H1 (cell line): ENCODE data around the gene KIF2C. TPM values are rescaled to one million over a fixed set of nuclear protein-coding genes. Genes with fewer than 3 reads are reported as not detected.
"Not testable (repeated sequence)": the region's sequence is repeated elsewhere in the genome, so short reads cannot be mapped to it uniquely, and the experiment has no call there.

Experiments used
- CTCF ChIA-PET: fragments of 300-600 bp; sonication (Branson Sonifier 250); formaldehyde crosslinking; loops from one replicate; lab custom pipeline; 2021; ENCODE audit not compliant: partially characterized antibody; lab: Charles Lee
- POLR2A ChIA-PET: fragments of 300-600 bp; sonication (Branson Sonifier 250); formaldehyde crosslinking; loops from one replicate; lab custom pipeline; 2021; ENCODE audit warnings: inconsistent platforms; ENCODE audit not compliant: partially characterized antibody; lab: Charles Lee
- DNase-seq, 2 experiments: peaks; one replicate each; pipeline versions ENCODE4 v3.0.0 to v3.0.0-alpha.2; 2010 to 2022; ENCODE audit warnings: low spot score in 2 of 2, low read depth in 1 of 2, mixed read lengths in 1 of 2
- FAIRE-seq: peaks from 2 replicates; lab custom pipeline; 2011; peaks lifted over from hg19 to GRCh38; lab: Jason Lieb, UNC
- H2AFZ ChIP-seq: 2 replicates; pipeline ENCODE4 v1.8.1; 2012; ENCODE audit warnings: low read length, inconsistent platforms
- H2AK5ac ChIP-seq: 2 replicates; pipeline ENCODE4 v1.6.1; 2013; ENCODE audit warnings: low read depth, low read length
- H2BK120ac ChIP-seq: replicated peaks from 2 replicates; pipeline ENCODE3; 2013; ENCODE audit warnings: low read depth, low read length, inconsistent platforms
- H2BK12ac ChIP-seq: 2 replicates; pipeline ENCODE4 v1.6.1; 2013; ENCODE audit warnings: low read depth, low read length
- H2BK15ac ChIP-seq: 2 replicates; pipeline ENCODE4 v1.6.1; 2013; ENCODE audit warnings: low read length
- H2BK20ac ChIP-seq: 2 replicates; pipeline ENCODE4 v1.6.1; 2013; ENCODE audit warnings: low read length
- H2BK5ac ChIP-seq: 2 replicates; pipeline ENCODE4 v1.6.1; 2013; ENCODE audit warnings: low read depth, low read length
- H3K14ac ChIP-seq: 2 replicates; pipeline ENCODE4 v1.6.1; 2013; ENCODE audit warnings: inconsistent platforms; ENCODE audit not compliant: insufficient read length
- H3K18ac ChIP-seq: 2 replicates; pipeline ENCODE4 v1.6.1; 2013; ENCODE audit warnings: low read length; ENCODE audit errors: extremely low read depth
- H3K23ac ChIP-seq: 2 replicates; pipeline ENCODE4 v1.6.1; 2013; ENCODE audit warnings: inconsistent platforms; ENCODE audit not compliant: insufficient read length
- H3K23me2 ChIP-seq: 2 replicates; pipeline ENCODE4 v1.6.1; 2013; ENCODE audit warnings: low read depth, low read length
- H3K27ac ChIP-seq: 2 replicates; pipeline ENCODE4 v1.6.1; 2011; ENCODE audit warnings: low read depth, low read length, inconsistent platforms
- H3K27me3 ChIP-seq, 4 experiments: replicated peaks in 1 of 4; 1 replicate in 1 of 4; 2 replicates in 3 of 4; pipeline versions ENCODE4 v1.6.1 to v1.8.1; 2011 to 2013; ENCODE audit warnings: low read length in 3 of 4, mild to moderate bottlenecking in 3 of 4, inconsistent platforms in 2 of 4, mixed read lengths in 2 of 4, moderate library complexity in 1 of 4; ENCODE audit not compliant: control insufficient read depth in 3 of 4, insufficient read depth in 3 of 4; ENCODE audit errors: extremely low read depth in 1 of 4
- H3K36me3 ChIP-seq, 4 experiments: 2 replicates each; pipeline versions ENCODE4 v1.6.1 to v1.8.1; 2011 to 2013; ENCODE audit warnings: mild to moderate bottlenecking in 4 of 4, low read length in 3 of 4, moderate library complexity in 2 of 4, control low read depth in 1 of 4, inconsistent platforms in 1 of 4; ENCODE audit not compliant: insufficient read depth in 4 of 4, control insufficient read depth in 2 of 4
- H3K4ac ChIP-seq: replicated peaks from 2 replicates; pipeline ENCODE3; 2013; ENCODE audit warnings: low read length, low read depth, mixed read lengths, inconsistent platforms; ENCODE audit not compliant: insufficient read length
- H3K4me1 ChIP-seq, 4 experiments: replicated peaks in 1 of 4; 1 replicate in 1 of 4; 2 replicates in 3 of 4; pipeline versions ENCODE4 v1.6.1 to v1.8.1; 2011 to 2013; ENCODE audit warnings: low read length in 3 of 4, inconsistent platforms in 2 of 4, mixed read lengths in 1 of 4; ENCODE audit not compliant: insufficient read depth in 4 of 4, control insufficient read depth in 3 of 4
- H3K4me2 ChIP-seq, 2 experiments: 2 replicates each; pipeline versions ENCODE4 v1.6.1 to v1.8.1; 2011 to 2013; ENCODE audit warnings: low read depth in 2 of 2, low read length in 2 of 2, control low read depth in 1 of 2, inconsistent platforms in 1 of 2, mild to moderate bottlenecking in 1 of 2; ENCODE audit not compliant: insufficient read depth in 1 of 2
- H3K4me3 ChIP-seq, 4 experiments: fragments of 200-600, 300-600 bp in 1 of 4; sonication (generic), shearing (Covaris generic), sonication (Bioruptor Twin) in 1 of 4; 2 replicates each; pipeline versions ENCODE4 v1.5.1 to v1.8.1; 2011 to 2016; ENCODE audit warnings: low read length in 4 of 4, low read depth in 3 of 4, control low read depth in 2 of 4, inconsistent platforms in 2 of 4, mild to moderate bottlenecking in 2 of 4, mixed read lengths in 1 of 4, moderate library complexity in 1 of 4; ENCODE audit not compliant: insufficient read depth in 2 of 4; ENCODE audit errors: extremely low read depth in 1 of 4
- H3K56ac ChIP-seq: replicated peaks from 2 replicates; pipeline ENCODE3; 2013; ENCODE audit warnings: low read depth, mild to moderate bottlenecking, mixed read lengths, low read length, inconsistent platforms; ENCODE audit not compliant: insufficient read length
- H3K79me1 ChIP-seq: 2 replicates; pipeline ENCODE4 v1.6.1; 2013; ENCODE audit warnings: low read depth, low read length, control low read depth
- H3K79me2 ChIP-seq, 2 experiments: 2 replicates each; pipeline versions ENCODE4 v1.6.1 to v1.8.1; 2012 to 2013; ENCODE audit warnings: low read length in 2 of 2, mild to moderate bottlenecking in 2 of 2, inconsistent platforms in 1 of 2; ENCODE audit not compliant: insufficient read depth in 2 of 2, control insufficient read depth in 1 of 2
- H3K9ac ChIP-seq, 4 experiments: replicated peaks in 1 of 4; 1 replicate in 1 of 4; 2 replicates in 3 of 4; pipeline versions ENCODE4 v1.6.1 to v1.8.1; 2011 to 2013; ENCODE audit warnings: low read depth in 3 of 4, low read length in 3 of 4, control low read depth in 2 of 4, mild to moderate bottlenecking in 2 of 4, moderate library complexity in 2 of 4, inconsistent platforms in 1 of 4; ENCODE audit errors: extremely low read depth in 1 of 4
- H3K9me3 ChIP-seq, 2 experiments: 2 replicates each; pipeline versions ENCODE4 v1.6.1 to v1.8.1; 2012 to 2013; ENCODE audit warnings: mild to moderate bottlenecking in 2 of 2, moderate library complexity in 2 of 2, control low read depth in 1 of 2, inconsistent platforms in 1 of 2, low read depth in 1 of 2, low read length in 1 of 2, mixed read lengths in 1 of 2; ENCODE audit not compliant: insufficient read depth in 2 of 2
- H4K20me1 ChIP-seq, 2 experiments: replicated peaks in 1 of 2; 2 replicates each; pipeline versions ENCODE3 to v1.8.1; 2011 to 2013; ENCODE audit warnings: inconsistent platforms in 2 of 2, low read length in 2 of 2, mild to moderate bottlenecking in 1 of 2; ENCODE audit not compliant: insufficient read depth in 2 of 2, control insufficient read depth in 1 of 2
- H4K5ac ChIP-seq: 2 replicates; pipeline ENCODE4 v1.6.1; 2013; ENCODE audit warnings: low read length, low read depth, mixed read lengths, inconsistent platforms; ENCODE audit not compliant: insufficient read length
- H4K8ac ChIP-seq: 2 replicates; pipeline ENCODE4 v1.8.0; 2013; ENCODE audit warnings: mild to moderate bottlenecking, moderate library complexity, low read length, inconsistent platforms; ENCODE audit not compliant: insufficient read depth; ENCODE audit errors: extremely low read depth
- H4K91ac ChIP-seq: replicated peaks from 2 replicates; pipeline ENCODE3; 2013; ENCODE audit warnings: low read length, mixed read lengths, inconsistent platforms; ENCODE audit not compliant: insufficient read length
- WGBS, 2 experiments: shearing (Covaris generic) in 1 of 2; methylation state at CpG; one replicate each; pipeline versions ENCODE4 v1.1.6 to v1.1.7; 2013 to 2015; ENCODE audit warnings: low lambda C conversion rate in 2 of 2, mixed read lengths in 2 of 2, inconsistent platforms in 1 of 2, low coverage in 1 of 2, missing lambda C conversion rate in 1 of 2; ENCODE audit not compliant: insufficient replicate concordance in 2 of 2, insufficient coverage in 1 of 2, insufficient read length in 1 of 2; ENCODE audit errors: extremely low coverage in 1 of 2, missing lambda C conversion rate in 1 of 2; 5-methylcytosine and 5-hydroxymethylcytosine counted together
- polyA plus RNA-seq, 7 experiments: library from polyadenylated mRNA; depleted of rRNA in 3 of 7; stranded (reverse) in 5 of 7; unstranded in 2 of 7; fragments of >200 nt in 5 of 7; fragments of 200-250 nt in 2 of 7; gene quantifications; 1 replicate in 5 of 7; 2 replicates in 1 of 7; 4 replicates in 1 of 7; pipeline versions ENCODE4 v1.2.1 to v1.2.3, GENCODE V29; 2011 to 2013; ENCODE audit warnings: missing spikeins in 2 of 7, mixed read lengths in 2 of 7
- total RNA-seq: library from RNA; stranded (reverse); fragmentation: NEBNext Ultra II Directional; extraction: Animal tissue kit (Norgen Biotek cat#: 25700); gene quantifications from 2 replicates; pipeline ENCODE4 v1.2.1, GENCODE V29; 2021

KIF2C gene
- total and polyA plus RNA-seq, 2 of the 8 experiments (the other 6 are each of a cell fraction or from before 2014, with no cell fraction given) = 41.8 to 68.1 TPM

GRCh38 chr1:44810762-44811105 is 71.1 kb downstream of the KIF2C start:
- H2BK15ac ChIP-seq = peak overlapping the region; percentile 92; the same call in 1 of the 2 replicates
- not testable (repeated sequence) for H3K9me3 ChIP-seq, H3K14ac ChIP-seq, H4K20me1 ChIP-seq, H3K23ac ChIP-seq, H2AFZ ChIP-seq, H3K56ac ChIP-seq, H3K27ac ChIP-seq, H3K79me2 ChIP-seq, H3K9ac ChIP-seq, H3K23me2 ChIP-seq, FAIRE-seq, H4K91ac ChIP-seq, H4K8ac ChIP-seq, H2BK5ac ChIP-seq, H3K36me3 ChIP-seq, H2AK5ac ChIP-seq, H3K4ac ChIP-seq, H3K4me2 ChIP-seq, H3K18ac ChIP-seq, H3K27me3 ChIP-seq, DNase-seq, H3K4me3 ChIP-seq, H3K79me1 ChIP-seq, H2BK120ac ChIP-seq, H4K5ac ChIP-seq, H2BK20ac ChIP-seq
- CTCF ChIA-PET = interaction anchor here (1.3 to 6.0 kb wide), 4 partner anchors 11 to 25 kb away, joined by 6 to 51 read pairs (median 10); partner anchors contain the start of gene PLK3
- H3K4me1 ChIP-seq = peaks cover 10 to 42% (median 34%) of the 10 kb centered on the region in 4 experiments
- peak overlapping the region; percentile 99 for H2BK12ac ChIP-seq
- POLR2A ChIA-PET = interaction anchor here (0.9 to 19.2 kb wide), 4 partner anchors 9 to 80 kb away, joined by 3 to 547 read pairs (median 24); partner anchors contain the start of genes PLK3 and RNU5D-1
- WGBS, 2 experiments = 83% methylated on average over 4 of the region's 4 CpGs; no CpG with 5 or more reads in 1 of the 2 experiments
